Duodenal mucosa (tissue), 2 donors: Measurements from ENCODE around the gene CKS2.
"Not testable (repeated sequence)": the region's sequence is repeated elsewhere in the genome, so short reads cannot be mapped to it uniquely, and the experiment has no call there.

Source experiments
- H3K27ac ChIP-seq: one replicate; pipeline ENCODE4 v1.7.0; 2013; ENCODE audit warnings: low read depth, low read length
- H3K27me3 ChIP-seq, 2 donors: one replicate each; pipeline ENCODE4 v1.7.0; 2013; ENCODE audit warnings: low read length in 2 of 2, control low read depth in 1 of 2; ENCODE audit not compliant: insufficient read depth in 2 of 2, control insufficient read depth in 1 of 2
- H3K36me3 ChIP-seq, 2 donors: one replicate each; pipeline ENCODE4 v1.7.0; 2013; ENCODE audit warnings: low read length in 2 of 2, control low read depth in 1 of 2; ENCODE audit not compliant: insufficient read depth in 2 of 2, control insufficient read depth in 1 of 2
- H3K4me1 ChIP-seq, 2 donors: one replicate each; pipeline ENCODE4 v1.7.0; 2013; ENCODE audit warnings: low read length in 2 of 2, control low read depth in 1 of 2; ENCODE audit not compliant: insufficient read depth in 2 of 2, control insufficient read depth in 1 of 2
- H3K4me3 ChIP-seq, 2 donors: one replicate each; pipeline ENCODE4 v1.7.0; 2013; ENCODE audit warnings: low read length in 2 of 2, low read depth in 1 of 2
- H3K9ac ChIP-seq, 2 donors: one replicate each; pipeline ENCODE4 v1.7.0; 2013; ENCODE audit warnings: low read length in 2 of 2, low read depth in 1 of 2
- H3K9me3 ChIP-seq, 2 donors: one replicate each; pipeline ENCODE4 v1.7.0; 2013; ENCODE audit warnings: low read length in 2 of 2, control low read depth in 1 of 2; ENCODE audit not compliant: control insufficient read depth in 1 of 2

Gene CKS2

GRCh38 chr9:89282248-89282968 lies 28.6 kb upstream of the CKS2 start:
- not testable (repeated sequence) for H3K4me1 ChIP-seq, H3K27ac ChIP-seq, H3K36me3 ChIP-seq, H3K9me3 ChIP-seq, H3K27me3 ChIP-seq, H3K9ac ChIP-seq
- peak overlapping the region in 1 of 2 donors; percentile 21 for H3K4me3 ChIP-seq

DNA sequence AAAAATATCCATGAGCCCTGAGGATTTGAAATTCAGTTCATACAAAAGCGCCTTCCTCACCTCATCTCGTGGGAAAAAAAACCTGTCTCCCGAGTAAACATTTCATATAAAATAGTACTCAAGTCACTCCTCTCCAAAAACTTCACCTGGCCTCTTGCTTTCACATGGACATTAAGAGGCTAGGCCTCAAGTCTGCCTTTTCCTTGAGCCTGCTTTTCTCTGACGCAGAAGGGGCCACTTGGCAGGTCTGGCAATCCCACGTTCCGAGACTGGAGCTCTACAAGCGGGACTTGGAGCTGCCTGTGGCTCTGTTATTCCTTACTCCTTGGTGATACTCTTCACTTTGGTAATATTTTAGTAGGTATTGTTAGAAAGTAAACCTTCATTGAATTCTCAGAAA lies 26.9 kb upstream of the CKS2 start:
- H3K4me1 ChIP-seq, result no peaks in the 10 kb centered on the region
- H3K9me3 ChIP-seq, result no peaks in the 10 kb centered on the region
- H3K36me3 ChIP-seq, result no peaks in the 10 kb centered on the region
- H3K27ac ChIP-seq, result no peak overlapping the region
- H3K27me3 ChIP-seq, result no peaks in the 10 kb centered on the region
- no peak overlapping the region for H3K9ac ChIP-seq
- H3K4me3 ChIP-seq, result no peak overlapping the region

DNA sequence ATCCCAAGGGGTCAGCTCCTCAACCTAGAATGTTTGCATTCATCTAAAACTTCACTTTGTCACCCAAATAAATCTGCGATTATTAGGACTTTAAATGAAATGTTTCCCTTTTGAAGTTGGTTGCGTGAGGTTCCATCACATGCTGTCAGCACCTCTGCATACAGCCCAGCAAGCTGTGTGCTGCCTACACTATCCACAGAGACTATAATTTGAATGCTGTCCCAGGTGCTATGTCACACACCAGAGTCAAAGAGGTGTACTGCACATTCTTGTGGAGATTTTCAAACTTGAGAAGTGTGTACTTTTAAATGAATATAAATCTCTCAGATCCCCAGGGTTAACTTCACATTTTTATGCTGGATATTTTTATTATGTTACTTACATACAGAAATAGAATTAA lies 19.3 kb upstream of the CKS2 start:
- Histone ChIP-seq H3K27me3 (no peaks in the 10 kb centered on the region), H3K36me3 (no peaks in the 10 kb centered on the region), H3K27ac (no peak overlapping the region), H3K9me3 (peaks cover 3 to 4% of the 10 kb centered on the region in 2 donors), H3K9ac (no peak overlapping the region), H3K4me1 (peaks cover 0 to 7% of the 10 kb centered on the region in 2 donors), H3K4me3 (no peak overlapping the region)

GRCh38 chr9:89293014-89293413 lies 18.0 kb upstream of the CKS2 start:
- Histone ChIP-seq H3K4me1 (peaks cover 0 to 7% of the 10 kb centered on the region in 2 donors), H3K9ac (no peak overlapping the region), H3K4me3 (no peak overlapping the region), H3K9me3 (peaks cover 3 to 4% of the 10 kb centered on the region in 2 donors), H3K27me3 (no peaks in the 10 kb centered on the region), H3K27ac (no peak overlapping the region), H3K36me3 (no peaks in the 10 kb centered on the region)

DNA sequence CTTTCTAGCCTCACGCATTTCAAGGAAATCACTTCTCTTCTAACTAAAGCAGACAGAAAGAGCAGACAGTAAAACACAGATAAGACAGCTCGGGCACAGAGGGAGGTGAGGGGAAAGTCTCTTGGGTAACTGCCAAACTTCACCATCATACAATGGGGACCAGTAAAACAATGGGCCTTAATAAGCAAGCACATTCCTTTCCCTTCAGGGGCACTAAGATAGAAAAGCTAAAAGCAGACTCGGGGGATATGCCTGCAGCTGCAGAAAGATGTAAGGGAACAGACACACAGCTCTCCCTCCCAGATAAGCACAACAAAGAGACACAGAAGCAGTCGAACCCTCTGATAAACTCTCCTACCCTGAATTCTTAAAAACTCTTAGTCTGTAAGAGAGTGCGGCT lies 15.6 kb upstream of the CKS2 start:
- Histone ChIP-seq H3K9ac (no peak overlapping the region), H3K27ac (no peak overlapping the region), H3K4me1 (peaks cover 0 to 7% of the 10 kb centered on the region in 2 donors), H3K36me3 (no peaks in the 10 kb centered on the region), H3K9me3 (peaks cover 3 to 4% of the 10 kb centered on the region in 2 donors), H3K4me3 (no peak overlapping the region), H3K27me3 (no peaks in the 10 kb centered on the region)

DNA sequence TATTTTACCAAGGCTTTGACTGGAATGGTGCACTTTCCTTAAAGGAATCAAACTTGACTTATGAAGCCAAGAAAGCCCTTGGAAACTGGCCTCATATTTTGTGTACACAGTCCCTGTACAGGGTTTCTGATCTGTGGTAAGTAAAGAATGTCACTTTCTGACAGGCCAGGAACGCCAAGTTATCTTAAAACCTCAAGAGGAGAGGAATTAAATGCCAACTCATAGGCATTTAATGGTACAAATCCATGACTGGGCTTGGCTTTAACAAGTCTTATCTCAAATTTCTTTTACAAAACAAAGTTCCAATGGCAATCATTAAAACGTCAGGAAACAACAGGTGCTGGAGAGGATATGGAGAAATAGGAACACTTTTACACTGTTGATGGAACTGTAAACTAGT lies 9.0 kb upstream of the CKS2 start:
- not testable (repeated sequence) for H3K9me3 ChIP-seq, H3K4me1 ChIP-seq, H3K4me3 ChIP-seq, H3K27me3 ChIP-seq, H3K27ac ChIP-seq, H3K9ac ChIP-seq, H3K36me3 ChIP-seq

DNA sequence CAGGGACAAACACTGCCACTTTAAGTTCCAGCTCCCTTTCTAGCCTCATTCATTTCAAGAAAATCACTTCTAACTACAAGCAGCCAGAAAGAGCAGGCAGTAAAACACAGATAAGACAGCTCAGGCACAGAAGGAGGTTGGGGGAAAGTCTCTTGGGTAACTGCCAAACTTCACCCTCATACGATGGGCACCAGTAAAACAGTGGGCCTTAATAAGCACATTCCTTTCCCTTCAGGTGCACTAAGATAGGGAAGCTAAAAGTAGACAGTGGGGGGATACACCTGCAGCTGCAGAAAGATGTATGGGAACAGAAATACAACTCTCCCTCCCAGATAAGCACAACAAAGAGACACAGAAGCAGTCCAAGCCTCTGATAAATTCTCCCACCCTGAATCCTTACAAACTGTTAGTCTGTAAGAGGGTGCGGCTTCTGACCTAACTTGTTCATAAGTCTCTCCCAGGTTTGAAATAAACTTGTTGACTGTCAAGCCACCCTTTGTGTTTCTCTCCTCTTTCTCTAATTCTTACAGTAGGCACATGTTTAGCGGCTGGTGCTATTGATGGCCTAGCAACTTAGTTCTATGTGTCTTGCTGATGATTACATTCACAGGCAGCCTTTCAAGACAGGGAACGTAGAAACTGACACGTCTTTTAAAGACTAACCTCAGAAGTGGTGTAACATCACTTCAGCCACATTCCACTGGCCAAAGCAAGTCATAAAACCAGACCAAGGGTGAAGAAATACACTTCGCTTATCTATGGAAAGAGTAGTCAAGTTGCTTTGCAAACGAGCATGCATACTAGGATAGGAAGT lies 6.8 kb upstream of the CKS2 start:
- no peak overlapping the region for H3K27ac ChIP-seq
- no peaks in the 10 kb centered on the region for H3K36me3 ChIP-seq
- H3K4me1 ChIP-seq, result no peaks in the 10 kb centered on the region
- H3K27me3 ChIP-seq, result no peaks in the 10 kb centered on the region
- H3K4me3 ChIP-seq, result no peak overlapping the region
- no peaks in the 10 kb centered on the region for H3K9me3 ChIP-seq
- no peak overlapping the region for H3K9ac ChIP-seq

DNA sequence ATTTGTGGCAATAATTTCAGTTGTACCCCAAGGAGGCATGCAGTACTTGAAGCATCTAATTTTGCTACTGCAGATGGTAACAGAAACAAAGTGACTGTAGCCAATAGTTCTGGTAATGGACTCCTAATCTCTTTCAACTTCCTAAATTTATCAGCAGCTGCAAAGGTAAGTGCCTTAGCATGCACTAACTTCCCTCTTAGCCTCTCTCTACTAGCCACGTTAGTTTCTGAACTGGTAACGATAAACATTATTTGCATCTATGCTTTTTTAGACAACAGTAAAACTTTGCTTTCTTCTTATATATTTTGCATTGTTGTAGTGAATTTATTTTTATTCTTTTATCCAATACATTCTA lies 6.2 kb upstream of the CKS2 start:
- H3K9ac ChIP-seq, result no peak overlapping the region
- H3K27me3 ChIP-seq, result no peaks in the 10 kb centered on the region
- peaks cover 2 to 3% of the 10 kb centered on the region in 2 donors for H3K4me1 ChIP-seq
- no peak overlapping the region for H3K27ac ChIP-seq
- no peaks in the 10 kb centered on the region for H3K9me3 ChIP-seq
- H3K4me3 ChIP-seq, result no peak overlapping the region
- H3K36me3 ChIP-seq, result no peaks in the 10 kb centered on the region

- Histone ChIP-seq H3K4me3 (no peak overlapping the region), H3K9me3 (no peaks in the 10 kb centered on the region), H3K9ac (no peak overlapping the region), H3K36me3 (no peaks in the 10 kb centered on the region), H3K27ac (no peak overlapping the region), H3K27me3 (no peaks in the 10 kb centered on the region), H3K4me1 (peaks cover 4 to 5% of the 10 kb centered on the region in 2 donors)
These were observed 5.1 kb upstream of the CKS2 start for GRCh38 chr9:89305868-89306267.

DNA sequence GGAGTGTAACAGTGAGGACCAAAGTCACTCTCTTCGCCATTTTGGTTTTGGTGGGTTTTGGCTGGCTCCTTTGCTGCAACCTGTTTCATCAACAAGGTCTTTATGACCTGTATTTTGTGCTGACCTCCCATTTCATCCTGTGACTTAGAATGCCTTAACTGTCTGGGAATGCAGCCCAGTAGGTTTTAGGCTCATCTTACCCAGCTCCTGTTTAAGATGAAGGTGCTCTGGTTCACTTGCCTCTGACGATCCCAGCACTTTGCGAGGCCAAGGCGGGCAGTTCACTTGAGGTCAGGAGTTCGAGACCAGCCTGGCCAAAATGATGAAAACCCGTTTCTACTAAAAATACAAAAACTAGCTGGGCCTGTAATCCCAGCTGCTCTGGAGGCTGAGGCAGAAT lies 1.8 kb upstream of the CKS2 start:
- H3K36me3 ChIP-seq, result no peaks in the 10 kb centered on the region
- no peak overlapping the region for H3K27ac ChIP-seq
- peaks cover 8 to 26% of the 10 kb centered on the region in 2 donors for H3K4me1 ChIP-seq
- H3K27me3 ChIP-seq, result no peaks in the 10 kb centered on the region
- no peaks in the 10 kb centered on the region for H3K9me3 ChIP-seq
- H3K4me3 ChIP-seq, result no peak overlapping the region
- no peak overlapping the region for H3K9ac ChIP-seq
